OCI-M2 (cell line): ENCODE results near the gene ITPR3.

Experiments used
- DNase-seq: peaks from one replicate; lab custom pipeline; 2025; ENCODE audit not compliant: unreplicated experiment; lab: John Stamatoyannopoulos, UW

ITPR3 gene

DNA sequence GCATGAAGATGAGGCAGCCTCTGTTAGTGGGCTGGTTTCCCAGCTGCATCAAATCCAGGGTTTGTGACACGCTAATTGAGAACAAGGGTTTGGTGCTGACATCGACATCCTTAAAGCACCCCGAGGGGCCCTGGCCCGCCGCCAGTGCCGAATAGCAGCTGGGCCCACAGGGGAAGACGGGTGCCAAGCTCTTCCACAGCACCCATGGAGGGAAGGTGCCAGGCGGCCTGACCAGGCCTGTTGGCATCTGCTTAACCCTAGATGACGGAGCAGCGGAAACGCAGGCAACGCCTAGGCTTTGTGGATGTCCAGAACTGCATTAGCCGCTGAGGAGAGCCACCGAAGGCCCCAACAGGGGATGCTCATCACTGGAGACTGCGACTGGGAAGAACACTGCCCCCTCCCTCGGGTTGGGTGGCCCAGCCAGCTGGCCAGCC, 74.3 kb downstream of the ITPR3 start:
- DNase-seq = no peak

DNA sequence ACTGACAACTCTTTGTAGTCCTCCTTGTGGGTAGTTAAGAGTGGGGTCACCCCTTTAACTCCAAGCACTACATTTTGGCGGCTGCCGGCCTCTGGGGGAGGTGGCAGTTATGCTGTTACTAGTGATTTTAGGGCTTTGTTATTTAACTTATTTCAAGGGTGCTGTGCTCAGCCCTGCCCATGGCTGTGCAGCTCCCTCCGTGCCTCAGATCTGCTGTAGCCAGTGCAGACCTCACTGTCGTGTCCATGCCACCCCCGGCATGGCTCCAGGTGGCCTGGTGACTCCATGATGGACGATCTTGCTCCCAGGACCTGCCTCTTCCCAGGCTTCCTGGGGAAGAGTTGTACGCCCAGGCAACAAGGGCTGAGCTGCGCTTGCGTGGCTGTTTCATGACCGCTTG, 75.0 kb downstream of the ITPR3 start:
- no peak for DNase-seq

DNA sequence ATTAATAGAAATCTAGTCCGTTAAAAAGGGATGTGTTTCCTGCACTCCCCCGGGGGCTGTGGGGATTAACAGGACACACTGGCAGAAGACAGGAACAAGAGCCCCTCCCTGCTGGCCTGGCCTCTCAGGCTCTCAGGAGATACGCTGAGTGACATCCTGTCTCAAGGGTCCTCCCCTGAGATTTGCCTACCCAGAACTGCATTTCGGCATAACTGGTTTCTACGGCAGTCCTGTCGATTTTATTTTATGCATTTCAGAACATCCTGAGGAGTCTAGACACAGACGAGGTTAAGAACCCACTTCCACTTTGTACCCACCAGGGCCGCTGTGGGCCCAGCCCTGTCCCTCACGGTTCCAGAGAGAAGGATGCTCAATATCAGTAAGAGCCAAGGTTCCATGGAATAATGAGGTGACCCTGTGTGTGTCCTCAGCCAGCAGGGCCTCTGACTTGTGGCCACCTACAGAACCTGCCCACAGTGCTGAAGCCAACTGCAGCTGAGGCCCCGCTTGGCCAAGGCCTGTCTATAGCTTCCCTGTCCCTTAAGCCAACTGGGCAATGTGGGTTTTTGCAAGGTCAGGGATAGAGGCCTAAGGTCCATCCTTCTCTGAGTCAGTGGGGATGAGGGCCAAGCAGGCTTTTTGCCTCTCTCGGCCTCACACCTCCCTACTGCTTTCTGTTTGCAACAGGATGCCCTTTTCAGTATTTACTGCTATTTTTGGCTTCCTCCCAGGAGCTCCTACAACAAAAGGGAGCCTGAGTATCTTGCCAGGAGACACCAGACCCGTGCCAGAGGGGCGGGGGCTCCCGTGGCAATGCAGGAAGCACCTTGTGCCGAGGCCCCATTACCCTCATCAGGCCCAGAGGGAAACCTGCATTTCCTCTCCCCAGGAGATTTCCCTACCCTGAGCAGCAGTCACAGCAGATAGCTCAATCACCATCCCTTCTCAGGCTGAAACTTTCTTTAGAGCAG, 75.7 kb downstream of the ITPR3 start:
- no peak for DNase-seq

DNA sequence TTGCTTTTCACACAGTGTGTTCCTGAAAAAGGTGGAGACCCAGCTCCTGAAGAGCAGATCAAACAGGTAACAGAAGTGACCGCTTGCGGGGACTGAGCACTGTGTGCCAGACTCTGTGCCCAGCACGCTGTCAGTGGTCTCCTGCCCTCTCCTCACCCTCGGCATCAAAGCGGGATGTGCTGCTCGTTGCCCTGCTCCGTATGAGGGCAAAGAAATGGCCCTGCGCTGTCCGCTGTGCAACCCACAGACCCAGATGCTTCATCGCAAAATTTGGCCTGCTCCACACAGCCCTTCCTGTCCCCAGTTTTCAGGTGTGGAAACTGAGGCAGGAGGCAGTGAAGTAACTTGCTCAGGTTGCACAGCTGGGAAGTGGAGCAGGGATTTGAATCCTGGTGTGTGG, 76.7 kb downstream of the ITPR3 start:
- DNase-seq = no peak

DNA sequence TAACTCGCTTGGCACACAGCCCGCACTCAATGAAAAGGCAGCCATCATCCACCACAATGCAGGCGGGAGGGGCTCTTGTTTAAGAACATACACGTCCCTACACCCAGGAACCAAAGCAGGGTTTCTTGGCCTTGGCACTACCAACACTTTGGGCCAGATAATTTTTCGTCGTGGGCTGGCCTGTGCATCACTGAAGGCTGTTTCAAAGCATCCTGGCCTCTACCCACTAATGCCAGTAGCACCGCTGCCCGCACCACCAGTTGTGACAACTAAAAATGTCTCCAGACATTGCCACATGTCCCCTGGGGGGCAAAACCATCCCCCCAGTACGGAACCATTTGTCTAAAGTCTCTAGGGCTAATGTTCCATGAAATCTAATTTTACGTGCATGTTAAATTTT, 77.4 kb downstream of the ITPR3 start:
- no peak for DNase-seq

DNA sequence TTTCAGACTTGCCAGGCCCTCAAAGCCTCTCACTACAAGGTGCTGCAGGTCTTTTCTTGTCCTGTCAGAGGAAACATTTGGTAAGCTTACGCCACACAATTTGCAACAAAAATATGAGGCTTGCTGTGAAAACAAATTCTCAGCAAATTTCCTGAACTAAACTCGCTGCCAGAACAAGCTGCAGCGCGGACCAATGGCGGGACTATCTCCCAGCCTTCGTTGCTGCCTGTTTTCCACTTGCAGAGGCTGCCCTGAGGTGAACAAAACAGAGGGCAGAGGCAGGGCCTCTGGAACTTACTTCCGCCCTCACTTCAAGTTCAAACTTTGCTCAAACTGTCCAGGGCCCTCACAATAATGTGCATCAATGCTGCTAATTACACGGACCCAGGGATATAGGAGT, 78.0 kb downstream of the ITPR3 start:
- DNase-seq = no peak

DNA sequence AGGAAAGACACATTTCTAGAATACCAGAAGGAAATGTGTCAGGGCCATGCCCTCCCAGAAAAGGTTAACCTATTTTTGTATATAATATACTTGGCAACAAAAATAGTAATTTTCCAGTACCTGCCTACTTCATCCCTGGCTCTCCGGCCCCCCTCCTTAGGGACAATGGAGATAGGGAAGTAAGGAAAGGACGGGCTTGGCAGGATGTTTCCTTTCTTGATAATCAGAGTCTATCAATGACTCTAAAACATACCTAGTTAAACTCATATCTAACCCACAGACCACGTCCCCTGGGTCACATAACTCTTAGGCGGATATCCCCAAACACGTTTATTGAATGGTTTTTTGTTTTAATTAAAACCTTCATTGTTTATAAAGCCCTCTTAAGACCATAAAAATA, 78.6 kb downstream of the ITPR3 start:
- DNase-seq = no peak

DNA sequence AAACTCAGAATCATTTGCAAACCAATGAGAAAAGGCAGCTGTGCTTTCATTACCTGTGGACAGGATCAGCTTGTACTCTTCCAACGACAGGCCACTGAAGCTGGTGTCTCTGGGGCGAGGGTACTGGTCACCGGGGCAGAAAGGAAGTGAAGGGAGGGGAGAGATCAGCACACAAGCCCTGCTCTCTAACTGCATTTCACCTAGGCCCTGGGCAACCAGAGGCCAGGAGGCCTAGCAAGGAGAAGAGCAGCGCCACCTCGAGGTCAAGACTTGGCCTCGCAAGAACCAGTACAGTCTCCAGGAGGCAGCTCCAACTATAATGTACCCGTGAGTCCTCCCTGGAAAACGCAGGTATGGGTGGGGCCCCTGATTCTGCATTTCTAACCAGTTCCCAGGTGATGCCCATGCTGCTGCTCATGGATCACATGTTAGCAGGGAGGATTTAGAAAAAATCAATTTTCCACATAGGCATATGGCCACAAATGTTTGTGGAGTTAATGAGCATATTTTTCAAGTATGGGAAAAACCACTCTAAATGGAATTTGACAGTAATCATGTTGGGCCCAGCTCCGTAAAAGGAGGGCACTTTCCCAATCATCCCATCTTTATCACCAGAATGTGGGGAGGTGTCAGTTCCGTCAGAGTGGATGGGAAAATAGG, 79.4 kb downstream of the ITPR3 start:
- no peak for DNase-seq

DNA sequence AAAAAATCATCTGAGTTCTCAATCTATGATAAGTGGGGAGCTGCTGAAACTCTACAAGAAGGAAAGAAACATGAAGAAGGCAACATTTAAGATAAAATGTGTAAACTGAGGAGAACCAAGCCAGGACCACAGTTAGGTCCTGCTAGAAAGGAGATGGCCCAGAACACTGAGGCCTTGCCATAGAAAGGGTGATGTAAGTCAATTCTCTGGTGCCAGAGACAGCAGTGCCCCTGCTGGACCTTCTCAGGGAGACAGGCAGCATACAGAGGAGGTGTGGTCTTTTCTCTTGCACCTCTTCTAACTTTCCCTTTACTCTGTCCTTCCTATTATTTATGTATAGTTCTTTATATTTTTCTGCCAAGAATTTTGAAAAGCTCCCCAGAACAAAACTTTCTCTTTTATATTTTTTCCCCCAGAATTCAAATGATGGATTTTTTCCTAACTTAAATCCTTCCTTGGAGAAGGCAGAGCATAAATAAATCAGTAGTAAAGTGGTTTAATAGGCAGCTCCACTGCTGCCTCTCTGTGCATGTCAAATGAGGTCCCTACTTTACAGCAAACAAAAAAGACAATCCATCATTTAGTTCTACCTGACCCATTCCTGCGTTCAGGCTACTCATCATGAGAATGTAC, 81.3 kb downstream of the ITPR3 start:
- DNase-seq = no peak

DNA sequence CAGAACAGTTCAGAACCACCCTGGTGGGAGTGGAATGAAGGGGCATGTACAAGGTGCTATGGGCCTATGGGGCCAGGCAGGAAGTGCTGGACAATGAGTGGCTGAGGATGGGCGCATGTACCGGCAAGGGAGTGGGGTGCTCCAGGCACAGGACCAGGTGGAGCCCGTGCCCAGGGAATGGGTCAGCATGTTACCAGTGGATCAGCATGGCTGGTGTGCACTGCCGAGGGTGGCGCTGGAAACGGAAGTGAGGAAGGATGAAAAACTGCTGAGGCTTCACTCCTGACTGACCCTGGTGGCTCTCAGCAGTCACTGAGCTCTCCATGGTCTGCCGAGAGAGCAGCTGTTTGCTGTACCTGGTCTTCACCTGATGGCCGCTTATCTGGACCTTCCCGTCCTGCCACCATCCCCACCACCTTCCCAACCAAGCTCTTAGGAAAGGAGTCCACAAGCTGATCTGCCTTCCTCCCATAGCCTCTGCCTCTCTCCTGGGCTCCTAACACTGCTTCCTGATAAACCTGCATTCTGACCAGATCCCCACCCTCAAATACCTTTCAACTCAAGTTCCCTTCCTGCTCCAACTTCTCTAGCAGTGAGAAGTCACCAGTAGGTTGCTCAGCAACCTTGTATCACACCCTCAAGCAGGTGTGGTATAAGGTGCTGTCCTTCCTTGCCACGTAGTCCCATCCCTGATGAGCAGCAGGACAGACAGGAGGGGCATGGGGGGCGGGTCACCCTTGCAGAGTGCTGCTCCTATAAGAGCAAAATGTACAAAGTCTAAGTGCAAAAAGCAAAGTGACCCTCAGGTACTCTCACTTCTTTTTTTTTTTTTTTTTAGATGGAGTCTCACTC, 83.3 kb downstream of the ITPR3 start:
- DNase-seq = no peak

DNA sequence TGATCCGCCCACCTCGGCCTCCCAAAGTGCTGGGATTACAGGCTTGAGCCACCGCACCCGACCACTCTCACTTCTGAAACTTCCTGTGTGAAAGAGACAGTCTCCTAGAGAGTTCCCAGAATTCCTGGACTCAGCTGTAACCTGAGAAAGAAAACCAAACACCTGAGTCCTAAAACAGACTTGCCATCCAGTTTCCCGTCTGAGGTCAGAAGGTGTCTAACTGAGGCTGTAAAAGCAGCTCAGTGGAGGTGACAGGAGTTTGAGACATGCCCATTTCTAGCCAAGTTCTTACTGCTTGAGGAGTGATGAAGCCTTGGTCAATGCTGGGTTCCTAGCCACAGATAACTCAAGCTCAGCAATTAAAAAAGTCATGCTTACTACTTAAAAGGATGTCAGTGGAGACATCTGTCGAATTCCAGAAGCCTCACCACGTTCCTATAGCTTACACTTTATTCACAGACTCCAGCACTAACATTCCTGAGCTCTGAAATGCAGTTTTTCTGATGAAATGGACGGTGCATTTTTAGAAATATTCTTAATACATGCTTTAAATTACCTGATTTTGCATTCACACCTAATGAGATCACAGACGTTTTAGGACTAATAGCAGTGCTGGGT, 84.3 kb downstream of the ITPR3 start:
- no peak for DNase-seq

DNA sequence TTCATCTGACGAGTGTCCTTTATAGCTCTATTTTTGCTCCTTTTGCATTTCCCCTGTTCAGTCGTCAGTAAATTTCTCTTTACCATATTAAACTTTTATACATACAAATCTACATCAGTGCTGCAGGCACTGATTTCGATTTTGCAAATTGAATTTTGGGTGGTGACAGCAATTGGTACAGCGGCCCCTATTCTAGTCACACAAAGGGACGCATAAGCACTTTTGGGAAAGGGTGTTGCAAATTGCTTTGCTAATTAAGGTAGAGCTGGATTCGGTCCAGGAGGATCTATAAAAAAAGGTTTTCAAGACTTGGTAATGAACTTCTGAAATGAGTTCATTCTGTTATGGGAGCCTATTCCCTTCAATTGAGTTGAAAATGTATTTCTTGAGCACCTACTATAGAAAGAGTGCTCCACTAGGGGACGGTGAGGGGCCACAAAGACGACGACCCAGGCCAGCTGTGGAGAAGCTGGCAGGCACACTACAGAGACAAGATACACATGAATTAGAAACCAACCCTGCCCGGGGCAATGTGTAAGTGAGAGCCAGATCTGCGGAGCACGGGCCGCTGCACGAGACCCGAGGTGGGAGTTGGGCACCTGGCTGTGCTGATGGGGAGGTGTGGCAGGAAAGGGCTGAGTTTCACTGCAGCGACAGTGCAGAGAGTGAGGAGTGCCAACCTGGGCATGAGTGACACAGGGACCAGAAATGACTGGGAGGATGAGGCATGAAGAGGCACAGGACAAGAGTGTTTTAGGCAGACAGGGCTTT, 85.0 kb downstream of the ITPR3 start:
- DNase-seq = no peak

DNA sequence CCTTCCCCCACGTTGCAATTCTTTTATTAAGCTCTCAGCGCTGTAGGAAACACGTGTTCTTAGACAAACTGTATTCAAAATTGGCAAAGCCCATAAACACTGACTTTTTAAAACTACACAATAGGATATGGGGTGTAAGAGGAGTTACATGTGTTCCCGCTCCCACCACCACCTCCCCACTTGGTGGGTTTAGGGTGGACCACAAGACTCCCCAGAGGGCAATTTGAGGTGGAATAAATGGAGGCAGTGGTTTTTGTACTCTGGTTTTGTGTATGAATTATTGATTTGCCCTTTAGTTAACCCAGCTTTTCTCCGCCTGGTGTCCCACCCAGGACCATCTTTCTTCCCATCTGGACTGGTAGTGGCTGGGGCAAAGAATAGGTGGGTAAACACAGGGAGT, 86.6 kb downstream of the ITPR3 start:
- no peak for DNase-seq

DNA sequence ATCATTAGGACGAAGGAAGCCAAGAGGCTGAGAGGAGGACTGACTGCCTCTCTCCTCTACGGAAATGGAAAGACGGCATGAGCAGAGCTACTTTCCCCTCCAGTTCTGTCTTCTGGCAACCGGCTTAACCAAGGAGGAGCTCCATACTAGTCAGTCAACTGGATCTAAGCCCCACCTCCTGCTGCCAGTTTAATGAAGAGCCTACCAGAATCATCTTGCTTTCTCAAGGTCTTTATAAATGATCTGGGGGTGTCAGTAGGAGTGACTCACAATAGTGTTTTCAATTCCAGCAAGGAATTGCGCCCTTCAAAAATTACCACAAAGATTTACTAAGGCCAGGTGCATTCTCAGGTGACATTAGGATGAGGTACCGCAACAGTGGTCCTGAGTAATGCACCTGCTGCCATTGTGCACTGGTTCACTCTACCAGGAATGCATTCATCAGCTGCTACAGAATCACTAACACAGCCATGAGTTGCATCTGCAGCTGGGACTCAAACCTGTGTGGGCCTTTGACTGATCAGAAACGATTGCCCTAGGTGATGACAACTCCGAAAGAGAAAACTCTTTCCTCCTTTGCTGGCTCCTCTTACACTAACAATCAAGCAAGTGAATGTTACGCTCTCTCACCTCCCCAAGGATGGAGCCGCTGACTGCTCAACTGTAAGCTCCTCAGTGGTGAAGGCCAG, 87.5 kb downstream of the ITPR3 start:
- DNase-seq = no peak

DNA sequence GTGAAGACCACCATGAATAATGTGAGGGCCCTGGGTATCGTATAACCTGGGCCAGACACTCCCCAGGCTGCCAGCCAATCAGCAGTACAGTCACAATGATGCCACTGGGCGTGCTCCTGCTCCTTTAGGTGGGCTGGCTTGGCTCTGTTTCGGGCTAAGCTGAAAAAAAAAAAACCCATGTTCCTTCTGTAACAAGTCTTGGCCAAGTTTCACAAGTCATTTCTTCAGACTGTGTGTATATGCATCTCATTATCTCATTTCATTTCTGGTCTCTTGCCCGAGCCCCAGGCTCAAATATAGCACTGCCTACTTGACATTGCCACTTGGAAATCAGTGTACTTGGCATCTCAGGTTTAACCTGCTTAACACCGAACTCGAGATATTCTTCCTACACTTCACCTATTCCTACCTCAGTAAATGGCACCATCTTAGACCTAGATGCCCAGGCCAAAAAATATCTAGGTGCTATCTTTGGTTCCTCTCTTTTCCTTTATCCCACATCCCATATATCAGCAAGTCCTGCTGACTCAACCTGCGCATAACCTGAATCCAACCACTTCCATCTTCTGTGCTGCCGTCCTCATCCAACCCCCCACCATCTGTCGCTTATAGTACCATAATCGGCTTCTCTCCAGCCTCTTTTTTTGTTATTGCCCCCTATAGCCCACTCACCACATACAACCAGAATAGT, 88.6 kb downstream of the ITPR3 start:
- no peak for DNase-seq

DNA sequence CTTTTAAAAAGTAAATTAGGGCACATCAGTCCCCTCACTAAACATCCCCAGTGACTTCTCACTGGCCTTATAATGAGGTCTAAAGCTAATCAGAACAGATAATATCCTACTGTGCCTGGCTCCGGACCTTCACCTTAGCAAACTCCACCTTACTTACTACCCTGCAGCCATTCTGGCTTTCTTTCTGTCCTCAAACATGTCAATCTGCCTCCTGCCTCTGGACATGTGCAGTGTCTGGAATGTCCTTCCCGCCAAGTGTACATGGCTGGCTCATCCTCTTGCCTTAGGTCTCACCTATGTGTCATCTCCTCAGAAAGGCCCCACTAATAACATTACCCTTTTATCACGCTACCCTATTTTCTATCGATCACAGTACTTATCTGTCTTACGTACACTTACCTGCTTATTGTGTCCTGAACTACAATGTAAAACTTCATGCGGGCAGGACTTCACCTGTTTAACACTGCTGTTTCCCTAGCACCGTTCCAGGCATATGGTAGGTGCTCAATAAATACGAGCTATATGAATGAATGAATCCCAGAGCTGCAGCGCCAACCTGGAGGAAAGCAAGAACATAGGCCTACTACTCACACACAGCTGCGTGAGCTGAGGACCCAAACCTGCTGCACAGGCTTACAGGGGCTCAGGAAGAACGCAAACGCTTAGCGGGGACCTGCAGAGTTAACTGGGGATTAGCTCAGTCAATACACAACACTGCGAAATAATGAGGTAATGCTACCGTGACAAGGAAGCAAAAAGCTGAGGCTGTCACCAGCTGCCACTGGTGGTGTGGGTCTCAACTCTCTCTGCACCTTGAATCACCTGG, 89.4 kb downstream of the ITPR3 start:
- no peak for DNase-seq
